ENCODE data around the gene LRTM1. TPM values are rescaled to one million over a fixed set of nuclear protein-coding genes. Genes with fewer than 3 reads are reported as not detected.

LRTM1 gene
- total RNA-seq (2022; extraction: Qiagen RNA extraction), result not detected in 5 replicates

DNA sequence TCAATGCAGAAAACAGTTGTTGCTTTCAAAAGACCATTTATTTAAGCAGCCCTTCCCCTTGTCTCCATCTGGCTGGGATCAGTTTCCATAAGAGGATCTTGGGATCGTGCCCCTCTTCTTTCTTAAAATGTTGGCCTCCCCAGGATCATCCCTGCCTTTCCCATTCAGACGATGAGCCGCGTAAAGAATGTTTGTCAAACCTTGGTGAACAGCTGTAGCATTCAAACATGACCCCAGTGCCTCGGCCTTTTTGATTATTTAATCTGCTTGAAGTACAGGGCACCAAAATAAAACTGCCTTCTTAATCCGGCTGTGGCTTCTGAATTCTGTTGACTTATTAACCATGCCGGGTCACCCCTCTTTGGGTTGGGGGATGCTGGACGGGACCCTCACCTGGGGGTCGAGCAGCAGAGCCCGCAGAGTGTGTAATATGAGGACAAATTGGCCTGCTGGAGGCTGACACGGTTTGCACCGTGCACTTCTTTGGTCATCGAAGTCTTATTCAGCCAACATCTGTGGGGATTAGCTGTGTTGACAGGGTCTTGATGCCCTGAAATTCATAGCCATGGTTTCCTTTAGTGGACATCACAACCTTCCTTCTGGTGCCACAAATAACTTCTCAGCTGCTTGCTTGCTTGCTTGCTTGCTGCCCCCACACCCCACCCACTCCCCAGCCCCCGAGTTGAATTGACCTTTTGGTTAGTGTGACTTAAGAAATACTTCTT, at the start of gene LRTM1:
Gene LRTM1, minus strand, starts transcription at position 14 of the 725 bp plus-strand sequence. CDS start 148 bp downstream, outside the sequence.

